Loucy (cell line): ENCODE measurements around the gene HOTAIR.

Experiments used
- CTCF ChIP-seq: fragments of 200-600 bp; sonication (generic); conservative IDR thresholded peaks from 2 replicates; pipeline ENCODE4 v1.5.1; 2014; ENCODE audit warnings: mild to moderate bottlenecking, antibody characterized with exemption, low read length
- EZH2phosphoT487 ChIP-seq: fragments of 200-600 bp; IDR thresholded peaks from 2 replicates; pipeline ENCODE4 v1.6.1; 2018; ENCODE audit warnings: antibody characterized with exemption, mild to moderate bottlenecking, moderate library complexity, borderline replicate concordance

- TF ChIP-seq CTCF (no peak), EZH2phosphoT487 (no peak)
Measured at GRCh38 chr12:53982648-53983567, 8.2 kb upstream of the HOTAIR start.
